DMS53 (cell line): ENCODE data around the gene FBXO48.

Experiments
- DNase-seq: peaks from one replicate; lab custom pipeline; 2025; lab: John Stamatoyannopoulos, UW

FBXO48 gene

GRCh38 chr2:68412127-68412819 is 54.8 kb downstream of the FBXO48 start:
- DNase-seq, result no peak

GRCh38 chr2:68411397-68412126 is 55.5 kb downstream of the FBXO48 start:
- DNase-seq, result no peak
